Mesenteric fat pad (tissue), 1 donor: ENCODE data around the gene LARGE1. TPM values are rescaled to one million over a fixed set of nuclear protein-coding genes. Genes with fewer than 3 reads are reported as not detected.

Source experiments
- DNase-seq: peaks from one replicate; pipeline ENCODE4 v3.0.0-alpha.2; 2020; ENCODE audit warnings: low spot score
- total RNA-seq: library from RNA; stranded (reverse); fragmentation: NEBNext Ultra II Directional; extraction: Animal tissue kit (Norgen Biotek cat#: 25700); gene quantifications from one replicate; pipeline ENCODE4 v1.2.1, GENCODE V29; 2021
- donor health status: DM: yes; HTN: yes; CAD: no.

Gene LARGE1
- total RNA-seq, 1 donor from 2014 or later = 26.2 TPM

DNA sequence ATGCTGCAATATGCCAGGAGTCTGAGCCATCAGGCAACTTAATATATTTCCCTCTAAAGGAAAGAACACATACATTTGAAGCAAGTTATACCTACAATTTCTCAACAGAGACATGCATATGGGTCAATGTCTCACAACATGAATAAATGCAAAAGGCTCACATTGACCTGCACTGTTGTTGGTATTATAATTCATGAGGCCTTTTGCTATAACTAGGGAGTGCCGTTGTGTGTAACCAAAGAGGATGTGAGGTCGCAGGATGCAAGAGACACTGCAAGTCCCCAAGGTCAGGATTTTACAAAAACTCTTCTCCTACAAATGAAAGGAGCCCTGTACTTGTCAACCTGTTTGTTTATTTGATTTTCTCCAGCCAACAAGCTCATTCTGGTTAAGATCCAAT, 250.5 kb downstream of the LARGE1 start:
- no peak for DNase-seq

DNA sequence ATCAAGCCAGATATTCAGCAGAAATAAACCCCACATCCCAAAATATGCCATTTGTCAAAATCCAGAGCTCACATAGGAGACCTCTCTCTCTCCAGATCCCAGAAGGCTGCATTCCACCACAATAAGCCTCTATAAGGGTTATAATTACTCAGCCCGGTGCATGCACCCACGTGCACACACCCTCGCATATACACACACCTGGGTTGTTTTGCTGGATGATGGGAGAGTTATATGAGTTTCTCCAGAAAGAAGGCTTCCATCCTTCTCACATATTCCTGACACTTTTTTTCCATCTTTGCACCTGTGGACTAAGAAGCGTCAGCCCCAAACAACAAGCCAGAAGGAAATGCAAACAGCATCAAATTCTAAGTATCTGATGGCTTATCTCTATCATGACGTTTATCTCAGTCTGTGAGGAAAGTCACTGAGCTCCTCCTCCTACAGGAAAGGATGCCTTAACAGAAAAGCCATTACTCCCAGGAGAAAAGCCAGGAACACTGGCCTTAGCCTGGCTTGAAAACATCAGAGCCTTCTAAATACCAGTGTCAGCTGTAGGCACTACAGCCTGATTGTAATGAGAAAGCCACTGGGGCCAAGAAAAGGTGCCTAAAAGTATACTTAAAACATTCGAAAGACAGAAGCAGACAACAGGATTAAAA, 253.2 kb downstream of the LARGE1 start:
- no peak for DNase-seq

DNA sequence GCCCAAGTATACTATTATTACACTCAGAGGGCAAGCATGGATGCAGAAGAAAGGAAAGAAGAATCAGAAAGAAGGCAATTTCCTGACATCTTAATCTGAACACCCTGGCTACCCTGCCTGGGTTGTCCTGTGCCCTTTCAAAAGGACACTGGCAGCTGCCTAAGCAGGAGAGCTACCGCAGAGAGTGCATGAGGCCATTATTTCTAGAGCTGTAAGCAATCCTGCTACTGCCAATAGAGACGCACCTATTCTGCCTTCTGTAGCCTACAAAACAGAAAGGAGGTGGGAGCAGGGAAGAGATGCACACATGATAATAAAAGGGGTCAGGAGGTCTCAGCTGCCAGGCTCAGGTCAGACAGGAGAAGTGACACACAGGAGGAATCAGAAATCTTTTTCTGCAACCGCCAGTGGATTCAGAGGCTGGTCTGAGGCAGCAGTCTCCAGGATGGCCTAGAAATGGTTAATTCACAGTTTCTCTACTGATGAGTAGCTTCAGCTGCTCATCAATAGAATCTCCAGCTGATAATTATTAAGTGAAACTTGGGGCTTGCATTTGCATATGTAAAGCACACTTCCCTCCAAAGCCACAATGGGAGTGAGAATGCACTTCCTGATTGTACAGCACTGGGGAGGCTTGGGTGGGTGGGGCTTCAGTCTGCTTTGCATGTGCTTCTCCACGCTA, 253.9 kb downstream of the LARGE1 start:
- no peak for DNase-seq

DNA sequence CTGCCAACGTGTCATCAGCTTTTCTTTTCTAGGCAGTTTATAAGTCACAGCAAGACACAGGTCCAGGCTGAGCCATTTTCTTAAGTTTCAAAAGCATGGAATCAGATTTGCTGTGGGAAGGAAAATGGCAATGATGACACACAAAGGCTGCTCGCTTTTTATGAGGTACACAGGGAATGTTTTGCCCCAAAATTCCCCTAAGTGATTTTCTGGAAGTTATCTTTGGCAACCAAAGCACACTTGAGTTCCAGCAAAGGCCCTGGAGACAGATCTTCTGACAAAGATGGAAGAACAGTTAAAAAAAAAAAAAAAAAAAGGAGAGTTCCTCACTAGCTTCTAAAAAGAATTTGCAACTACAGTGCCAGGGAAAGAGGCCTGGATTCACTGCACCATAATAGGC, 260.8 kb downstream of the LARGE1 start:
- no peak for DNase-seq

DNA sequence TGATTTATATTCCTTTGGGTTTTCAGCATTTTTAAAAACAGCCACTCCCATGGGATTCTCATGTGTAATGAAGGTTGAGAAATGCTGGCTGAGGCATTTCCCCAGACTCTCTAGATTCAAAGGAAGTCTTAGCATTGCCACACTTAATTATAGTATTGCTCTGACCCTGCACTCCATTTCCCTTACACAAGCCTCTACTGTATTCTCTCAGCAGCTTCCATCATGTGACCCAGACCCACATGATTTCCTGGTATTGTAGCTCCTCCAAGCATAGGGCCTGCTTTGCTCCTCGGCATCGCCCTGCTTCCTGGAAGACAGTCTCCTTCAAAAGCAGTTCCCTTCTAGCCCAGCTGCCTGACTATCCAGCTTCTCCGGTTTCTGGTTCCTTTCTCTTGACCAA, 261.5 kb downstream of the LARGE1 start:
- no peak for DNase-seq

DNA sequence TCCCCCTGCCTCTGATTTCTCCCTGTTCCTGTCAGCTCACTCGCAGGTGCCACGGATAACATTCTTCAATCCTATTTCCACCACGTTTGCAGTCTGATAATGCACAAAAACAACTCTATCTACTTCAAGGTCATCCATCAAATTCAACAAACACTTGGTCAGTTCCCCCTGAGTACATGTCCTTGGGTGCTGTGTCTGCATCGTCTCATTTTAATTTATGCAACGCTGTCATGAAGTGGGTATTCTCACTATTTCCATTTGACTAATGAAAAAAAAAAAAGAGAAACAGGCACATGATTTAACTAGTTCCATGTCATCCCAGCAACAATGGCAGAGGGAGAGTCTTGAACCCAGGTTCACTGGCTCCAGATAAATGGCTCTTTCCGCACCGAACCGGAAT, 262.6 kb downstream of the LARGE1 start:
- DNase-seq = no peak

DNA sequence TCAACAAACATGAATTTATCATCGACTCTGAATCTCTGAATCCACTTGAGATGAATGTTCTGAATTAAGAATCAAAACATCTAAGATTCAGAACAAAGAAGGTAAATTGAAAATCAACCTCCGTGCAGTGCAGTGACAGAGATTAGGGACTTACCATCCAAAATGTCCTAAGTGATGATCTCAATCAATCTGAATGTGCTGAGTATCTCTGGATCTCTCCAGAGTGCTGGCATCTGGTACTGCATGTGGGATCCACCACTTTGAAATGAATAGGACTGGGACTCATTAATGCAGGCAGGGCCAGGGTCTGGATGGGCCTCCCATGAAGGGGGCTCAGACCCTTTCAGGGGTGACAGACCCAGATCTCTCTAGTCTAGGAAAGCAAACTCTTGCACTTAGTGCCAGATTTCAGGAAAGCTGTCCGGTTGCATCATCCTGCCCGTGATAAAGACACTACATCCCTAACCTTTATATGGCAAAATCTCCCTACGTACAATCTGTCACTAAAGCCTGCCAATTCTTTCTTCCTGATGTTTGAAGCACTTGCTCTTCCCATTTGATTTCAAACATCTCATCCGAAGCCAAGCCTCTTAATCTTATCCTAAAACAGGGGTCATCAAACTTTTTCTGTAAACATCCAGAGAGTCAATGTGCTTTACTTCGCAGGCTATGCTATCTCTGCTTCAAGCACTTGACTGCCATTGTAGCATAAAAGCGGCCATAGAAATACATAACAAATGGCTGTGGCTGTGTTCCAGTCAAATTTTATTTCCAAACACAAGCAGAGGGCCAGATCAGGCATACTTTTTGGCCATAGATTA, 263.3 kb downstream of the LARGE1 start:
- no peak for DNase-seq

DNA sequence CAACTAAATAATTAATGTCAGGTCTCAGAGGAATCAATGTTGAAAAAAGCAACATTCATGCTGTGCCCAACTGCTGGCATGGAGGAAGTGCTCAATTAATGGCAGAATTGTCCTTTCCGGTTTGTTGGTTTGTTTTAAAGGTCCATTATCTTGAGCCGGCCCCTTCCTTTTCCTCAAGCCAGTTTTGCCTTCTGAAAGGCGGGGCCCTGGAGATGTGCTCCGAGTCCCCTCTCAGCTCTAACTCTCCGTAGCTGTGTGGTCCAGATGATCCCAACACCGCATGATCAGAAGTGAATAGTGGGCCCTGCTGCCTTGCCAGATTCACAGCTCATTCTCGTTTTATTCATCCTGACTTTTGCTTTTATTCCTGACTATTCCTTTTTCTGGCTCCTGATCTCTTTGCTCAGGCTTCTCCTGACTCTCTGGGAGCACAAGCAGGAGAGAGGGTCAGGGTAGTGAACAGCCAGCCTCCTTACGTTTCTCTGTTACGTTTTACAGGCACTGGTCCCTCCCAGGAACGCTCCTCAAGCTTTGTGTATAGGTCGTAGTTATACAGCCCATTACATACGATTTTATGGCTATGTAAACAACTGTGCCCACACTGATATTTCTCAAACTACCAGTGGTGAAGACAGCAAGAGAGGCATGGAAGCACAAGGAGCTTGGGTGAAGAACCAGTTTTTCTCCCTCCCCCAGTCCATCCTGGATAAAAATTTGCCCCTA, 265.9 kb downstream of the LARGE1 start:
- DNase-seq = no peak

DNA sequence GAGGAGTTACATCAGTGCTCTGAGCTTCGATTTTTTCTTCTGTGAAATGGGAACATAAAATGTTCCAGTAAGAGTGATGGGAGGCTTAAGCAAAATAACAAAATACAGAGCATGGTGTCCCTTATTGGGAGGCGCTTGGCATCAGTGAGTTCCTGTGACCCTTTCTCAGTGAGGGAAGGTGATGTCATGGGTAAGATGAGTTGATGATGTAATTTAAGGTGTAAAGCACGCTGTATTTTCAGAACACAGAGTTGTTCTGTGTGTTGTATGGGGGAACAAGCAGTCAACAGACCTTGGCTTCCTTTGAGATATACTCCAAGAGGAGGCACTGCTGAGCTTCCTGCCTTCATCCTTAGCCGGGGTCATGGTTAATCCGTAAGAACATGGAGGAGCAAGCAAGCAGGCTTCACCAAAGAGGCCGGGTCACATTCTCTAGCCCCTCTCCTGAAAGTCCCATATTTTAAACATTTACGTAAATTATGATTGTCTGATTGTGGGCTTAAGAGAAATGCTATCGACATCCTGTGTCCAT, 266.7 kb downstream of the LARGE1 start:
- DNase-seq = no peak

DNA sequence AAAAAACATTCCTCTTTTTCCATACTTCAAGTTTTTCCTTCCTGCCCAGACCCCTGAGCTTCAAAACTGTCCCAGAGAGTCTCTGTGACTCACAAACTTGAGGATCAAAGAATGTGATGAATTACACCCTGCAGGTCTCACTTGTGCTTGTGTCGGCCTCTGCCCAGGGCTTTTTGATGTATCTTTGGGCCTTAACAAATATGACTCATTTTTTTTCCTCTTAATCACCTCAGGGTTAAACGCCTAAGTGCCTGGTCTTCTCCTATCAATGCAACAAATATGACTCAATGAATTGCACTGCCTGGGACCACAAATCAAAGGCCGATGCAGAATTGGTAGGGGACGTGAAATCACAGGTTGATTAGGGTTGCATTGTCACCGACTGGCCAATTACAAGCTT, 267.7 kb downstream of the LARGE1 start:
- no peak for DNase-seq

DNA sequence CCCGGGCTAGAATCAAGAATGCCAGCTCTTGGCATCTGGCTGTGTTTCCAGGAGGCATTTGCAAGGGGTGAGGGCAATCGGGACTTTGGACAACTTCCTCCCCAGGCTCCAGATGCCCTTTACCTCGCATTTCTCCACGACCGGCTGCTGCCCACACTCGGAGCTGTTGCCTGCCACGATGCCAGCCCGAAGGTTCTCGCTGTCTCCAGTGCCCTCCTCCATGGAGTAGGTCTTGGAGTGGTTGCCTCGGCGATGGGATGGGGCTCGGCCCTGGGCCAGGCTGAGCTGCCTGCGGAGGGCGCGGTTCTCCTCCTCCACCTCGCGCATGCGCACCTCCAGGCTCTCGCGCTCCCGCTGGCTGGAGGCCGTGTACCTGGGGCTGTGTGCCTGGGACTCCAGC, 270.0 kb downstream of the LARGE1 start:
- DNase-seq = no peak

DNA sequence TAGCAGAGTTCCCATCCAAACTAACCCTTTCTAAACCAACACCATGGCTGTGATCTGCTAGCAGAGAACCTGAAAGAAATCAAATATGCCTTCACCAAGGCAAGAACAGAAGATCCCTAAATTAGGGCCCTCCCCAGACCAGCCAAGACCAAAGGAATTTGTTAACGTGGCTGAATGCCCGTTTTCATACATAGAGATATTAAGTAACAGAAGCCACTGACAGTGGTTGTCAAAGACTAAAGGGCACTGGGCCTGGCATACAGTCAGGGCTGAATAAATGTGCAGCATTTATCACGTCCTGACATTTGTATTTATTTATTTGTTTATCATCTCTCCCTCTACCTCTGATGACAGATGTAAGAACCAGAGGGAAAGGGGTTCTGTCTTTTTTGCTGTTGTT, 271.8 kb downstream of the LARGE1 start:
- no peak for DNase-seq

DNA sequence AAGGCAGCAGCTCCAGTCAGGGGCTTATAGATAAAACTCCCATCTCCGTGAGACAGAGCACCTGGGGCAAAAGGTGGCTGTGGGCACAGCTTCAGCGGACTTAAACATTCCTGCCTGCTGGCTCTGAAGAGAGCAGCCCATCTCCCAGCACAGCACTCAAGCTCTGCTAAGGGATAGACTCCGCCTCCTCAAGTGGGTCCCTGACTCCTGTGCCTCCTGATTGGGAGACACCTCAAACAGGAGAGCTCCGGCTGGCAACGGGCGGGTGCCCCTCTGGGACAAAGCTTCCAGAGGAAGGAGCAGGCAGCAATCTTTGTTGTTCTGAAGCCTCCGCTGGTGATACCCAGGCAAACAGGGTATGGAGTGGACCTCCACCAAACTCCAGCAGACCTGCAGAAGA, 279.4 kb downstream of the LARGE1 start:
- no peak for DNase-seq

DNA sequence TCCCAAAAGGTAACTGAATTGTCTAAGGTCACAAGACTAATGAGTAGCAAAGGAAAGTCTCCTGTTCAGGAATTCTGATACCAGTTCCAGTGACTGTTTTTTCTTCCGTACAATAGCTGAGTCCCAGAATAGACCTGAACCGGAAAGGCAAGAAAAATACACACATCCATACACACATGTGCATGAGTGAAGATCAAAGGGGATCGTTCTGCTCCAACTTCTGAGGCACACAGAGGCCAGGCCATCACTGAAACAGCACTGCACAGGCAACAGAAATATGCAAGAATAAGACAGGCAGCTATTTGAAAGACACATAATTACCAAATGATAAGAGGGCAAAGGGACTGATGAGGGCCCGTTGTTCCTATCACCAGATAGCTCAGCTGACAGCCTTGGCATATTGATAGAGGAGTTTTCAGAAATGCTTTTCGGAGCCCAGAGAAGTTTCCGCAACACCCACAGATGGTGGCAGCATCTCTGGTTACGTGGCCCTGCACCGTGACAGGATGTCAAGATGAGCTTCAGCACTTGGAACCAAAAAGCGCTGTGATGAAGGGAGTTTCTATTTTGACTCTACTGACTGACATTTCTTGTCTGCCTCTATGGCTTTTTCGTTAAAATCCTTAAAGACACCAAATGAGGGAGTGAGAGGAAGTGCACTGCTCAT, 280.6 kb downstream of the LARGE1 start:
- DNase-seq = no peak

DNA sequence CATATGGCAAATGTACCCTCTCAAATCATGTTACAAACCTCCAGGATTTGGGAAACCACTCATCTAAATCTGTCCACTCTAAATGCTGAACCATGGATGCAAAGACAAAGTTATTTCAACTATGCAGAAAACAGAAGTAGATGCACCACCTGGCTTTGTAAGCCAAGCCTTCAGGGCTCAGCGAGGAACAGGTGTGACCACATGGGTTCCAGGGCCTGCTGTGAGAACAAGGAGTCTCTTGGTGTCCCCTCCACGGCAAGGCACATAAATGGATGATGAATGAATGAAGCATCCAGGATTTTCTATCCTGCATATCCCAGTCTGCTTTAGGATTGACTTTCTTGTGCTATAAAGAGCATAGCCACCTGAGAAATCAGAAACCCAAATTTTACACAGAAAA, 284.5 kb downstream of the LARGE1 start:
- DNase-seq = no peak

DNA sequence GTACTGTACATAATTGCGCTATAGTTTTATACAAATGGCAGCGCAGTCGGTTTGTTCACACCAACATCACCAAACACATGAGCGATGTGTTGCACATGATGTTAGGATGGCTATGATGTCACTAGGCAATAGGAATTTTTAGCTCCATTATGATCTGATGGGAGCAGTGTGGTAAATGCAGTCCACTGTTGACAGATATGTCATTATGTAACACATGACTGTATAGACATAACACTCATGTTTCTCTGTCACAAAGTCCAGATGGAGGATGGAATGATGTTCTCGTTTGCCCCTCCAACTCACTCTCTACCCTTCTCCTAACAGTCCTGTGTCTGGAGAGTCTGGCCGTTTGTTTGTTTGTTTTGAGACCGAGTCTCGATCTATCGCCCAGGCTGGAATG, 288.5 kb downstream of the LARGE1 start:
- DNase-seq = no peak

DNA sequence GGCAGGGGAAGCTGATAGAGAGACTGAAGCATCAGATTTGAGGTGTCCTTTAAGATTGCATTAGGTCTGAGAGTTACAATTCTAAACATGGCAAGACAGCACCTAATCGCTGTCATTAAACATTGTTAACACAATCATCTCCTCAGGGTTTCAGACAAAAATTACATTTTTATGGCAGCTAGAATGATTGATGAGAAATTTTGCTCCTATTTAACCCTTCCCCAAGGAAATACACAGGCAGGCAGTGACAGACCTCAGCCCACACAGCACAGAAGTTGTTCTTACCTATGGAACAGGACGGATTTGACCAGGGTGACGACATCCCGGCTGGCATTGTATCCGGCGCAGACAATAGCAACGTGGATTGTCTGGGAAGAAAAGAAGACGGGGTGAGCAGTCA, 294.3 kb downstream of the LARGE1 start:
- DNase-seq = no peak

DNA sequence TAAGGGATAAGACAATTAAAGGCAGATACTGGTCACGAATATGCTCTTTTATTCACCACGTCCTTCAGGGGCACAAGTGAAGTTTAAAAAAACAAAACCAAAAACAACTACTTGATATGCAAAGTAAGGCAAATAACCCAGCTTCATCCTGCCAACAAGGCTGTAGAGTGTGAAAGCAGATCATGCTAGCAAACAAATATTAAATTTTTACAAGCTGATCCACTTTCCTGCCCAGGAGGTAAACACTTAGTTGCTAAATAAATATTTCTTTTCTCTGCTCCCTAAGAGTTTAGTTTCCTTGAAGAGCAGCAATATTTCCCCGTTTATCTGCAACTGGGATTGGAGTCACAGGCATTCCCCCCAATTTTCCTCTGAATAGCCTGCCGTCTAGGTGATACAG, 300.2 kb downstream of the LARGE1 start:
- no peak for DNase-seq

DNA sequence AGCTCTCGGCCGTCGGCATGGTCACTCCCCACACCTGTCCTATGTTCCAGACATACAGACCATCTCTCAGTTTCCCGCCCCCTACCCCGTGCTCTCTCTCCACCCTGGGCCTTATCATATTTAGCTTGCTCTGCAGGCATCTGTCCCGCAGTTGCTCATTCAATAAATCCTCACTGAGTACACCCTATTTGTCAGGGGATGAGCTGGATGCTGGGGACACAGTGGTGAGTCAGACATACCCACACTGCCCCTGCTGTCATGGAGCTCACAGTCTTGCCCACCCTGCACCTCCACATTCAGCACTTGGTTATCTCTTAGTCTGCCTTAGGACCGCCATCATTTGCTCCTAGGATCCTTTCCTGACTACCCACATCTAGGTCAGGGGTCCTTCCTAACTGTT, 313.8 kb downstream of the LARGE1 start:
- no peak for DNase-seq

DNA sequence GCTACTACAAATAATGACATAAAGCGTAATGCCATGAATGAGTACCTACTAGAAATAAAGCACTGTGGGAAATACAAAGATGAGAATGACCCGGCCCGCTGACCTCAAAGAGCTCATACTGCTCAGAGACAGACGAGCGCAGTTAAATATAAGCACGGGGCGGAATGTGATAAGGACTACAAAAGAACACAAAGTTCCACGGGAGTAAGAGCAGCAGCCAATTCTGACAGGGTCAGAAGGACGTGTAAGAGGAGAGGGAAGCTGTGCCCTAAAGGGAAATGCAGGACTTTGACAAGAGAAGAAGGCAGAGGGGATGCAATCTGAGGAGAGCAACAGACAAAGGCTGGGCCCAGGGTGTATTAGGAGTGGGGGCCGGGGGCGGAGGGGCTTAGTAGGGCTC, 314.6 kb downstream of the LARGE1 start:
- DNase-seq = no peak

DNA sequence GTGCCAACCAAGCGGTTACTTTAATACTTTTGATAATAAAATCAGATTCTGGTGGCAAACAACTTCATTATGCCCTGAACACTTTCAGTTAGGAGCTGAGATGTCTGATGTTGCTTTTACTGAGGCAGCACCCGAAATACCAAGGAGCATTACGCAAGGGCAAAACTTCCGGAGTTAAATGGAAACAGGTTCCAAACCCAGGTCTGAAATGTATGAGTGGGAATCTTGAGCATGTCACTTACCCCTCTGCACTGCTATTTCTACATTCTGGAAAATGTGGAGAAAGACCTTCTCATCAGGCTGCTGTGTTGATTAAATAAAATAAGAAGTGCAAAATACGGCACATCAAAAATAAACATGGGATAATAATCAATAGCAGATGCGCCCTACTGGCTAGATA, 315.1 kb downstream of the LARGE1 start:
- DNase-seq = no peak
